Stimulated activated CD4-positive, alpha-beta T cell treated with anti-CD3 and anti-CD28 coated beads, Interleukin-15, amount 100 ng/mL, for 24 hours (primary cell): Measurements from ENCODE around the gene SERPINA1.
A peak's percentile ranks its signal among the peaks of the same experiment; 100 is the strongest.
"Not testable (repeated sequence)": the region's sequence is repeated elsewhere in the genome, so short reads cannot be mapped to it uniquely, and the experiment has no call there.

Experiments
- DNase-seq: peaks from one replicate; pipeline ENCODE4 v3.0.0-alpha.2; 2020

The SERPINA1 gene

GRCh38 chr14:94388384-94389103 lies at the start of gene SERPINA1:
TSS of gene SERPINA1 (minus strand) at chr14:94388602. CDS start at chr14:94383237, 5,365 bp downstream.
- no peak for DNase-seq

- no peak for DNase-seq
Measured at GRCh38 chr14:94428610-94429009, 40.2 kb upstream of the SERPINA1 start.

GRCh38 chr14:94427016-94427613 lies 38.7 kb upstream of the SERPINA1 start:
- DNase-seq, result no peak

- DNase-seq, result no peak
Measured at GRCh38 chr14:94426526-94426925, 38.1 kb upstream of the SERPINA1 start.

- no peak for DNase-seq
Measured at GRCh38 chr14:94424371-94424770, 36.0 kb upstream of the SERPINA1 start.

GRCh38 chr14:94423453-94424056 lies 35.2 kb upstream of the SERPINA1 start:
- DNase-seq, result peak; percentile 74

- DNase-seq, result no peak
Measured at GRCh38 chr14:94421316-94421715, 32.9 kb upstream of the SERPINA1 start.

GRCh38 chr14:94417497-94418205 lies 29.2 kb upstream of the SERPINA1 start:
- DNase-seq, result not testable (repeated sequence)

- no peak for DNase-seq
Measured at GRCh38 chr14:94412671-94413638, 24.6 kb upstream of the SERPINA1 start.

- DNase-seq, result no peak
Measured at GRCh38 chr14:94411638-94412037, 23.2 kb upstream of the SERPINA1 start.

- not testable (repeated sequence) for DNase-seq
Measured at GRCh38 chr14:94409430-94409829, 21.0 kb upstream of the SERPINA1 start.

GRCh38 chr14:94408546-94409095 lies 20.2 kb upstream of the SERPINA1 start:
- no peak for DNase-seq

- no peak for DNase-seq
Measured at GRCh38 chr14:94407906-94408305, 19.5 kb upstream of the SERPINA1 start.

- no peak for DNase-seq
Measured at GRCh38 chr14:94406910-94407309, 18.5 kb upstream of the SERPINA1 start.

- DNase-seq, result no peak
Measured at GRCh38 chr14:94405486-94405885, 17.1 kb upstream of the SERPINA1 start.

GRCh38 chr14:94404561-94404960 lies 16.2 kb upstream of the SERPINA1 start:
- DNase-seq, result no peak

- no peak for DNase-seq
Measured at GRCh38 chr14:94403312-94403932, 15.0 kb upstream of the SERPINA1 start.

GRCh38 chr14:94401083-94401482 lies 12.7 kb upstream of the SERPINA1 start:
- DNase-seq, result no peak

GRCh38 chr14:94400422-94400841 lies 12.0 kb upstream of the SERPINA1 start:
- DNase-seq, result no peak

- no peak for DNase-seq
Measured at GRCh38 chr14:94398536-94398935, 10.1 kb upstream of the SERPINA1 start.

GRCh38 chr14:94398182-94398479 lies 9.7 kb upstream of the SERPINA1 start:
- DNase-seq, result no peak
